GM12892 (cell line): ENCODE data around the gene PPP1R2B. TPM values are rescaled to one million over a fixed set of nuclear protein-coding genes. Genes with fewer than 3 reads are reported as not detected.

Experiments
- DNase-seq: peaks from one replicate; pipeline ENCODE4 v3.0.0; 2011; ENCODE audit not compliant: insufficient read length
- FAIRE-seq: peaks from 2 replicates; lab custom pipeline; 2011; peaks lifted over from hg19 to GRCh38; lab: Jason Lieb, UNC
- POLR2A ChIP-seq: IDR thresholded peaks from 2 replicates; pipeline ENCODE4 v1.6.1; 2011; ENCODE audit warnings: low read depth, low read length, control low read depth
- POLR2AphosphoS5 ChIP-seq: IDR thresholded peaks from 2 replicates; pipeline ENCODE4 v1.6.1; 2011; ENCODE audit warnings: low read depth, low read length, control low read depth
- TAF1 ChIP-seq: IDR thresholded peaks from 2 replicates; pipeline ENCODE4 v1.6.1; 2011; ENCODE audit warnings: low read depth, mild to moderate bottlenecking, control low read depth, low read length, borderline replicate concordance
- polyA plus RNA-seq: library from polyadenylated mRNA; unstranded; fragments of >200 nt; gene quantifications from one replicate; pipeline ENCODE4 v1.2.1, GENCODE V29; 2012; ENCODE audit warnings: missing spikeins, inconsistent platforms; ENCODE audit not compliant: missing spikeins

Gene PPP1R2B
- polyA plus RNA-seq = not detected

DNA sequence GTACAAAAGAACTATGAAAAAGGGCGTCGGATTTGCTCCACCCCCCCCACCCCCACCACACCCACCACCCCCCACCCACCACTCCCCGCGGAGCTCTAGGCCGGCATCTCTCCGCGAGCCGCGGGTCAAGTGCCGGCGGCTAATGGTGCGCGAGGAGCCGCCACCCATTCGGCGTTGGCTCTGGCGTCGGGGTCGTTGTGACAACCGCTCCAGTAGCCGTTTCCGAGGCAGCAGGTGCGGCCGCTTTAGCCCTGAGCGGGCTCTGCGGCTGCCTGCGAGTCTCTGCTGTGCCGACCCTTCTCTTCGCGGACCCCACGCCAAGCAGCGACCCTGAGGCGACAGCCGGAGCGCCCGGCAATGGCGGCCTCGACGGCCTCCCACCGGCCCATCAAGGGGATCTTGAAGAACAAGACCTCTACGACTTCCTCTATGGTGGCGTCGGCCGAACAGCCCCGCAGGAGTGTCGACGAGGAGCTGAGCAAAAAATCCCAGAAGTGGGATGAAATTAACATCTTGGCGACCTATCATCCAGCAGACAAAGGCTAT is at the start of gene PPP1R2B:
Gene PPP1R2B (plus strand): TSS at position 90 of the 546 bp plus-strand sequence. CDS start 268 bp downstream, at position 358.
- FAIRE-seq (no peak), DNase-seq (no peak)
- no peak for TF ChIP-seq TAF1
- TF ChIP-seq POLR2AphosphoS5 = no peak
- no peak for TF ChIP-seq POLR2A

GRCh38 chr5:156800929-156801328 is 49.2 kb upstream of the PPP1R2B start:
- TF ChIP-seq POLR2A (no peak), POLR2AphosphoS5 (no peak), TAF1 (no peak)
- FAIRE-seq (no peak), DNase-seq (no peak)

- DNase-seq (no peak), FAIRE-seq (no peak)
- no peak for TF ChIP-seq POLR2A
- no peak for TF ChIP-seq POLR2AphosphoS5
- TF ChIP-seq TAF1 = no peak
Measured at GRCh38 chr5:156802501-156802900, 47.6 kb upstream of the PPP1R2B start.

DNA sequence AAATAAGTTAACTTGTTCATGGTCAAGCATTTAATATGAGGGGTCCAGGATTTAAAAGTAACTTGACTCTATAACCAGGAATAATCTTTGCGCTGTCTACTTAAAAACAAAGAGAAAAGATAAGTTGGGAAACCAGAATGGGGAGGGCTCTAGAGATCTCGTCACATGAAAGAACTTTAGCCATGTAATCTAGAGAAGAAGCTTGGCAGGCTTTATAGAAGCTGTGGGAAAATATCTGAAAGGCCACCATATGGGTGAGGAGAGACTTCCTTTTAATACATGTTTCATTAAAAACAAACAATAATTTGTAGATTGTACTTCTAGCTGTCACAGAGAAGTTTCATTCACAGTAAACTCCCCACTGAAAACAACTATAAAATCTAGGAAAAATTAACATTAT is 46.7 kb upstream of the PPP1R2B start:
- no peak for DNase-seq
- no peak for TF ChIP-seq POLR2AphosphoS5
- FAIRE-seq = no peak

GRCh38 chr5:156812959-156813358 is 37.1 kb upstream of the PPP1R2B start:
- no peak for FAIRE-seq
- no peak for TF ChIP-seq POLR2A
- TF ChIP-seq TAF1 = no peak
- TF ChIP-seq POLR2AphosphoS5 = no peak
- DNase-seq = no peak

DNA sequence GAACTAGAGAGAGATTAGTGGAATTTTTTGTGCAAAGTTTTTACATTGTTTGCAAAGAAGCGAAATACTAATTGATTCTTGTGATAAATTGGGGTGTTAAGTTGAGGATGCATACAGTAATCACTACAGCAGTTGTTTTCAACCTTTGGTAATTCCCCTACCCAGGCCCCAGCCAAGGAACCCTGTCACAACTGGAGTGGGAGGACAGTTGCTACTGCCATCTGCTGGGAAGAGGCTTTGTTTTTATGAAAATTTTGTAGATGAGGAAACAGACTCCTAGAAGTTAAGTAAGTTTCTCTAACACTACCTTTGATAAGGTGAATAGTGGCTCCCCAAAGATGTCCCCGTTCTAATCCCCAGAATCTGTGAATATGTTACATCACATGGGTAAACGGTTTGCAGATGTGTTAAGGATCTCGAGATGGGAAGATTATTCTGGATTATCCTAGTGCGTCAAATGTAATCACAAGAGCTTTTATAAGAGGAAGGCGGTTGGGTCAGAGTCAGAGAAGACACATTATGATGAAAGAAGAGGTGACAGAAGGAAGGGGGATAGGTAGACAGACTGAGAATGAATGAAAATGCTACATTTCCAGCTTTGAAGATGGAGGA is 34.0 kb upstream of the PPP1R2B start:
- FAIRE-seq = peak; percentile 70
- peak; percentile 13 for DNase-seq
- TF ChIP-seq POLR2A = no peak
- no peak for TF ChIP-seq TAF1
- TF ChIP-seq POLR2AphosphoS5 = no peak

DNA sequence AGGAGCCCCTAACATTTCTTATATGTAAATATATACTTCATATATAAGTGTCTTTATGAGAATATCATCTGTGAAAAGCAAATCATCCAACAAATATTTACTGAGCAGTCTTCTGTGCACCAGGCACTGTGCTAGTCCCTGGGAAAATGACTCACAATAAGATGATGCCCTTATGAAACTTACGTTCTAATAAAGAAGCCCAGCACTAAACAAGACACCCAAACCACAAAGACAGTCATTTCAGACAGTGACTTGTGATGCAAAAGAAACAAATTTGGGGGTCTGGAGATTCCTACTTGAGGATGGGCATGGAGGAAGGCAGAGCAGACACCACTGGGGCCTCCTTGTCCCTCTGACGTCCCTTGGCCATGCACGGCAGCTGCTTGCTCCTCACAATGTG is 30.6 kb upstream of the PPP1R2B start:
- DNase-seq = no peak
- FAIRE-seq = no peak
- TF ChIP-seq TAF1 = no peak
- TF ChIP-seq POLR2A = no peak
- TF ChIP-seq POLR2AphosphoS5 = no peak

DNA sequence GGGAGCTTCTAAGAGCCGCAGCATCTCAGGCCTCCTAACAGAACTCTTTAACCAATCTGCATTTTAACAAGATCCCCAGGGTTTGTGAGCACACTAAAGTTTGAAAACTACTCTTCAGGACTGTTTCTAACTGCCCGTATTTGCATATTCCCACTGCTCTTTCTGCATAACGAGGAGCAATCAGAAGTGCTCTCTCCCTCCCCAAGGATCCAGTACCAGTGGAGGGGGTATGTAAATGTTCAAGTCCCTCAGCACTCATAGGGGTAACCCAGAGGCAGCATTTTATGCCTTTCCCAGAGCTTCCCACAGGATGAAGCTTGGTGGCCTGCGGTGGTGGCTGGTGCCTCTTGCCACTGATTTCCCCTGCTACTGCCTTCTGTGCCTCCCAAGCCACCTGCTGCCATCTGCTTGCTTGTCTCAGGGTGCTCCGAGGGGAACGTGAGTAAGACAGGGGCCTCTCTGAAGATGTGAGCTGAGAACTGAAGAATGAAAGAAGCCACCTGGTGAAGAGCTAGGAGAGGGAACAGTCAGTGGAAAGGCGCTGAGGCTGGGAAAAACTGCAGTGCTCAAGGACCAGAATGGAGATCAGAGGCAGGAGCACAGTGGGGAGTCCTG is 30.0 kb upstream of the PPP1R2B start:
- DNase-seq (no peak), FAIRE-seq (peak; percentile 17)
- TF ChIP-seq POLR2A (no peak), TAF1 (no peak), POLR2AphosphoS5 (no peak)

DNA sequence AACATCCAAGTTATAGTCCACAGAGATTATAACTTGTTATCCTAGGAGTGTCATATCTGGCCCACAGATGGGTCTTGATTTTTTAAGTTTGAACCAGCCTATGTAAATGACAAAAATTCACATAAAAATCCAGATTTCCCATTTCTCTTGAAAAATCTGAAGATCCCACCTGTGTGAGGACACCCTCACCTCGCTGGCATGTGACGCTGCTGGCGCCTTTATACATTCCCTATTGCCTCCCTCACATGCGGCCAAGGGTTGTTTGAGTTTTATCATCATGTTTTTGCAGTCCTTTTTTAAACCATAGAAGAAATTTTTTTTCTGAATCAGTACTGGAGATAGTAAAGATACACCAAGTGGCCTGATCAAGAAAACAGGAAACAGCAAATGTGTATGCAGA is 25.9 kb upstream of the PPP1R2B start:
- TF ChIP-seq POLR2AphosphoS5 = no peak
- TF ChIP-seq POLR2A = no peak
- TF ChIP-seq TAF1 = no peak
- no peak for DNase-seq
- FAIRE-seq = no peak

DNA sequence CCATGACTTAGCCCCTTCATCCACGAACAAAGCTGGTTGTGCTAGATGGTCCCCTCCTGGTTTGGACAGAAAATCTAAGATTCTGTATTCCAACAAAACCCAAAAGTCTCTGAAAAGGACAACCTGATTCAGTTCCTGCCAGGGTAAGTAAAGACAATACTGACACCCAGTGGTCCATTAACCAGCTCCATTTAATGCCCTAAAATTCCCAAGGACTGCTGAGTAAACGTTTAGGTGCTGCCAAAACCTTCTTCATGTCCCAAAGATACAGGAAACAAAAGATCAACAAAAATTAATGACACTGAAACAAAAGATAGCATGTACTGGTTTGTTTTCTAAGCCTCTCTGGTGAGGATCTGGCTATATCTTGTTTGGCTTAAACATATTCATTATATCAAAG is 25.3 kb upstream of the PPP1R2B start:
- FAIRE-seq (no peak), DNase-seq (no peak)
- TF ChIP-seq POLR2AphosphoS5 (no peak), POLR2A (no peak), TAF1 (no peak)

GRCh38 chr5:156825688-156826087 is 24.4 kb upstream of the PPP1R2B start:
- no peak for DNase-seq
- TF ChIP-seq POLR2AphosphoS5 (no peak), POLR2A (no peak), TAF1 (no peak)
- no peak for FAIRE-seq

DNA sequence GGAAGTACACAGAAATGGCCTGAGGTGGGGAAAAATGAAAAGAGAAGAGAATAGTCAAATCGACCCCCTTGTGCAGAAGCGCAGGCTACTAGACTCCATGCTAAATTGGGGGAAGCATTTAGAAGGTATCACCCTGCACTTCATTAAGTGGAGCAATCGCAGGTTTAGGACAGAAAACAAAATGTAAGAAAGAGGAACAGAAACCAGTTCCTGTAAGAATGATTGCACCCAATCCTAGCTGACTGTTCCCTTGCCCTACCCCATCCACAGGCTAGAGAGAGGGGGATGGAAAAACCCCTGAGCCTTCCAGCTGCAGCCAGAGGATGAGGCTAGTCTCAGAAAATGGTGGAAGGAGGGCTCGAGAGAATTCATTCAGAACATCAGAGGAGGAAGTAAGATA is 23.9 kb upstream of the PPP1R2B start:
- no peak for DNase-seq
- no peak for TF ChIP-seq POLR2A
- TF ChIP-seq TAF1 = no peak
- TF ChIP-seq POLR2AphosphoS5 = no peak
- FAIRE-seq = no peak
